ENCODE data around the gene ST6GAL1. TPM values are rescaled to one million over a fixed set of nuclear protein-coding genes. Genes with fewer than 3 reads are reported as not detected.

Gene ST6GAL1
- total RNA-seq, 6 experiments from 2014 or later: 389 to 574 (median 483) TPM

DNA sequence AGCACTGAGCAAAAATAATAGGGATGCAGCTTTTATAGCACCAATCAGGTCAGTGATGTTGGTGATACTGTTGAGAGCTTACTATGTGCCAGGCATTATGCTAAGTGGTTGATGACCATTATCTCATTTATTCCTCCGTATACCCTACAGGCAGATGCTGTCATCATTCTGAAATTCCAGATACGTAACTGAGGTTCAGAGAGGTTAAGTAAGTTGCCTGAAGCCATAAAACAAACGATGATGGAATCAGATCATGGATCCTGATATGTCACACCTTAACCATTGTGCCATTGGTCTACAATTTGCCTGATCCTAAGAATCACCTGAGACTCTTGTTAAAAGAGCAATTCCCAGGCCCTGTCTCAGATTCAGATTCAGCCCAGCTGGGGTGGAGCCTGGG is 49.5 kb downstream of the ST6GAL1 start:
- Histone ChIP-seq H3K9me3 (no peaks in the 10 kb centered on the region), H3K4me1 (peaks cover 0 to 71% (median 24%) of the 10 kb centered on the region in 4 donors), H3K27me3 (no peaks in the 10 kb centered on the region), H3K4me3 (no peak overlapping the region), H3K27ac (no peak overlapping the region), H3K36me3 (peaks cover 0 to 3% (median 0%) of the 10 kb centered on the region in 4 donors)
- WGBS (ENCODE audit: insufficient coverage, low coverage, low lambda C conversion rate, missing lambda C conversion rate): 53% methylated on average over 3 of the region's 3 CpGs
- ATAC-seq: no peak
- intact Hi-C loops (cut with DNase I): loop anchor here in 1 of 2 donors (10.0 kb wide), 1 partner anchor 65 kb away; no protein-coding TSS in a partner anchor
- TF ChIP-seq CTCF (IDR thresholded peaks at IDR 0.05) (no peak), POLR2A (IDR thresholded peaks at IDR 0.05) (no peak)
- no peak for DNase-seq

- peaks cover 0 to 3% (median 0%) of the 10 kb centered on the region in 4 donors for H3K36me3 ChIP-seq
- no peaks in the 10 kb centered on the region for H3K9me3 ChIP-seq
- DNase-seq: no peak
- H3K27ac ChIP-seq: peak overlapping the region in 1 of 3 donors; percentile 41
- ATAC-seq: peak in 1 of 4 donors; percentile 52
- 34% methylated on average over 2 of the region's 2 CpGs for WGBS (ENCODE audit: insufficient coverage, low coverage, low lambda C conversion rate, missing lambda C conversion rate)
- intact Hi-C loops (cut with DNase I): no loop called here
- no peaks in the 10 kb centered on the region for H3K27me3 ChIP-seq
- H3K4me1 ChIP-seq: peaks cover 0 to 60% (median 20%) of the 10 kb centered on the region in 4 donors
- TF ChIP-seq POLR2A (IDR thresholded peaks at IDR 0.05) (no peak), CTCF (IDR thresholded peaks at IDR 0.05) (peak in 2 of 4 donors; percentile 13 to 45)
- no peak overlapping the region for H3K4me3 ChIP-seq
Measured at GRCh38 chr3:186980989-186981388, 50.7 kb downstream of the ST6GAL1 start.

DNA sequence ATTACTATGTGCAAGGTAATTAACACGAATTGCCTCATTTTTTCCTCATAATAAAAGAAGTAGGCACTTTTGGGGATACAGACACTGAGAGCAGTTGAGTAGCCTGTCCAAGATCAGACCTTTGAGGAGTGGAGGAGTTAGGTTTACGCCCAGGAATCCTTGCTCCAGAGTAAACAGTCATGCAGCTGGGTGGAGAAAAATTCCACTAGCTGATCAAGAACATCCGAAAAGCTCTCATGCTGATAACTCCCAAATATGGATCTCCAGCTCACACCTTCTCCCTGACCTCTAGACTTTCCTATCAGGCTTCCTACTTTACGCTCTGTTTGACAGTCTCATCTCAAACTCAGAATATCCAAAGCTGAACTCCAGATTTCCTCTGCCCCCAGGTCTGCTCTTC is 53.3 kb downstream of the ST6GAL1 start:
- DNase-seq (no peak), ATAC-seq (peak in 1 of 4 donors; percentile 35)
- H3K4me1 ChIP-seq: peaks cover 0 to 36% (median 9%) of the 10 kb centered on the region in 4 donors
- peak overlapping the region in 1 of 3 donors; percentile 13 for H3K27ac ChIP-seq
- H3K36me3 ChIP-seq: peaks cover 0 to 3% (median 0%) of the 10 kb centered on the region in 4 donors
- TF ChIP-seq CTCF (IDR thresholded peaks at IDR 0.05) (no peak), POLR2A (IDR thresholded peaks at IDR 0.05) (no peak)
- H3K27me3 ChIP-seq: no peaks in the 10 kb centered on the region
- intact Hi-C loops (cut with DNase I): no loop called here
- no peak overlapping the region for H3K4me3 ChIP-seq
- no peaks in the 10 kb centered on the region for H3K9me3 ChIP-seq
- 52% methylated on average over 4 of the region's 4 CpGs for WGBS (ENCODE audit: insufficient coverage, low coverage, low lambda C conversion rate, missing lambda C conversion rate)

DNA sequence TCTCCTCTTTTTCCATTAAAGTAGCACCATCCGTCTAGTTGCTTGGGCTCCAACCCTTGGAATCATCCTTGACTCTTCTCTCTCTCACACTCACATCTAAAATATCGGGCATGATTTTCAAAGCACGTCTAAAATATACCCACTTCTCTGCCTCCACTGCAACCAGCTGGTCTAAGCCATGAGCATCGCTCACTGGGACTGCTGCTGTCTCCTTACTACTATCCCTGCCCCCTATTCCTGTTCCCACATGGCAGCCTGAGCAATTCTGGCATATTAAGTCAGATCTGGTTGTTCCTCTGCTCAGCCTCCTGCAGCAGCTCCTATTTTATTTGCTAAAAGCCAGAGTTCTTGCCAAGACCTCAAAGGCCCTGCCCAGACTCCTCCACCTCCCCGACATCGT is 53.7 kb downstream of the ST6GAL1 start:
- Histone ChIP-seq H3K4me3 (no peak overlapping the region), H3K27me3 (no peaks in the 10 kb centered on the region), H3K27ac (peak overlapping the region in 1 of 3 donors; percentile 13), H3K4me1 (peaks cover 0 to 36% (median 9%) of the 10 kb centered on the region in 4 donors), H3K36me3 (peaks cover 0 to 3% (median 0%) of the 10 kb centered on the region in 4 donors), H3K9me3 (no peaks in the 10 kb centered on the region)
- ATAC-seq (no peak), DNase-seq (no peak)
- intact Hi-C loops (cut with DNase I): no loop called here
- WGBS (ENCODE audit: insufficient coverage, low coverage, low lambda C conversion rate, missing lambda C conversion rate): 81% methylated on average over 6 of the region's 6 CpGs
- TF ChIP-seq CTCF (IDR thresholded peaks at IDR 0.05) (no peak), POLR2A (IDR thresholded peaks at IDR 0.05) (no peak)
